GM10248 (cell line): ENCODE results near the gene PTPN9.
"Not testable (repeated sequence)": the region's sequence is repeated elsewhere in the genome, so short reads cannot be mapped to it uniquely, and the experiment has no call there.

Experiments
- CTCF ChIA-PET: fragments of 300-600 bp; sonication (Branson Sonifier 250); formaldehyde crosslinking; extraction: SDS; loops from one replicate; lab custom pipeline; 2021; ENCODE audit warnings: antibody characterized with exemption; lab: Yijun Ruan, JAX
- POLR2A ChIA-PET: fragments of 350-650 bp; sonication (Branson Sonifier 250); formaldehyde crosslinking; extraction: SDS; loops from one replicate; lab custom pipeline; 2020; ENCODE audit warnings: antibody characterized with exemption; lab: Yijun Ruan, JAX
- DNase-seq: peaks from one replicate; pipeline ENCODE4 v3.0.0; 2012; ENCODE audit errors: extremely low spot score
- TF ChIP-seq, protein P1 (sequence below): IDR thresholded peaks from 2 replicates; pipeline ENCODE4 v1.5.1; 2012; ENCODE audit warnings: mild to moderate bottlenecking, low read depth; ENCODE audit errors: extremely low read depth, missing control alignments, control extremely low read depth

PTPN9 gene

DNA sequence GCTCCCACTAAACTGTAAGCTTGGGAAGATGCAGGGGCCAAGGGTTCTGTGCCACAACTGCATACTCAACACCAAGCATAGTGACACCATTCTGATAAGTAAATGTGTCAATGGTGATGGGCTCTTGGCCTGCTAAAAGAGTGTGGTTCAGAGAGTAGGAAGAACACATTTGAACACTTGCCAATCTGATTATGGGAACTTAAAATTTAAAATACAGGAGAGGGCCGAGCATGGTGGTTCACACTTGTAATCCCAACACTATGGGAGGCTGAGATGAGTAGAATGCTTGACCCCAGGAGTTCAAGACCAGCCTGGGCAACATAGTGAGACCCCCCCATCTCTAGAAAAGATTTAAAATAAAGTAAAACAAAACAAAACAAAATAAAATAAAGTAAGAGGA lies 34.1 kb downstream of the PTPN9 start:
- ChIA-PET CTCF (interaction anchor here (3.1 to 4.3 kb wide), 2 partner anchors 8 to 13 kb away, joined by 13 to 31 read pairs; no protein-coding TSS in a partner anchor), POLR2A (no interaction called here)
- TF ChIP-seq, protein P1, sequence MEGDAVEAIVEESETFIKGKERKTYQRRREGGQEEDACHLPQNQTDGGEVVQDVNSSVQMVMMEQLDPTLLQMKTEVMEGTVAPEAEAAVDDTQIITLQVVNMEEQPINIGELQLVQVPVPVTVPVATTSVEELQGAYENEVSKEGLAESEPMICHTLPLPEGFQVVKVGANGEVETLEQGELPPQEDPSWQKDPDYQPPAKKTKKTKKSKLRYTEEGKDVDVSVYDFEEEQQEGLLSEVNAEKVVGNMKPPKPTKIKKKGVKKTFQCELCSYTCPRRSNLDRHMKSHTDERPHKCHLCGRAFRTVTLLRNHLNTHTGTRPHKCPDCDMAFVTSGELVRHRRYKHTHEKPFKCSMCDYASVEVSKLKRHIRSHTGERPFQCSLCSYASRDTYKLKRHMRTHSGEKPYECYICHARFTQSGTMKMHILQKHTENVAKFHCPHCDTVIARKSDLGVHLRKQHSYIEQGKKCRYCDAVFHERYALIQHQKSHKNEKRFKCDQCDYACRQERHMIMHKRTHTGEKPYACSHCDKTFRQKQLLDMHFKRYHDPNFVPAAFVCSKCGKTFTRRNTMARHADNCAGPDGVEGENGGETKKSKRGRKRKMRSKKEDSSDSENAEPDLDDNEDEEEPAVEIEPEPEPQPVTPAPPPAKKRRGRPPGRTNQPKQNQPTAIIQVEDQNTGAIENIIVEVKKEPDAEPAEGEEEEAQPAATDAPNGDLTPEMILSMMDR, result no peak
- DNase-seq, result no peak

DNA sequence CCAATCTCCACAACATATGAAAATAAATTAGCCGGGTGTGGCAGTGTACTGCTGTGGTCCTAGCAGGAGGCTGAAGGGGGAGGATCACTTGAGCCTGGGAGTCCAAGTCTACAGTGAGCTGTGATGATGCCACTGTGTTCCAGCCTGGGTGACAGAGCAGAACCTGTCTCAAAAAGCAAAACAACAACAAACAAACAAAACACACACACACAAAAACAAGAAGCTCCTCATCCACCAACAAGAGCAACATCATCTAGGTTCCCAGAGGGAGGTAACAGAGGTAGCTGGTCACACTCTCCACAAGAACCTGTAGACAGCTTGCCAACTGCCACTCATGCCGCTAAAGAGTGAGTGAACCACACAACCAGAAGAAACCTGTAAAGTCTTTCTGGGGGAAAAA lies 34.8 kb downstream of the PTPN9 start:
- ChIA-PET CTCF (interaction anchor here (0.7 to 4.3 kb wide), 4 partner anchors 9 to 150 kb away, joined by 3 to 31 read pairs (median 8); no protein-coding TSS in a partner anchor), POLR2A (interaction anchor here (0.5 kb wide), 1 partner anchor 49 kb away, joined by 3 read pairs; no protein-coding TSS in a partner anchor)
- TF ChIP-seq, protein P1, result no peak
- DNase-seq, result no peak

DNA sequence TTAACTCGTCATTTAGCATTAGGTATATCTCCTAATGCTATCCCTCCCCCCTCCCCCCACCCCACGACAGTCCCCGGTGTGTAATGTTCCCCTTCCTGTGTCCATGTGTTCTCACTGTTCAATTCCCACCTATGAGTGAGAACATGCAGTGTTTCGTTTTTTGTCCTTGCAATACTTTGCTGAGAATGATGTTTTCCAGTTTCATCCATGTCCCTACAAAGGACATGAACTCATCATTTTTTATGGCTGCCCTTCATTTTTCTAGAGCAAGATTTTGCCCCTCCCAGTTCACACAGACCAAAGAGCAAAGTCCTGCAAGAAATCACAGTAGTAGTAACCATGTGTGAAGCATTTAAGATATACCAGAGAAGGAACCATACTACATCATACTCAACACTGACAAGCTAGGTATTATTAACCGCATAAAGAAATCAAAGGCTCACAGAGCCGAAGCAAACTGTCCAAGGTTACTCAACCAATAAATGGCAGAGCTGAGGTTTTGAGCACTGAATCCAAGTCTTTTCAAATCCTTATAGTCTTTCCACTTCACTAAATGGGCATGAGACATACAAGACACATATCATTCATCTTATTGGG lies 36.1 kb downstream of the PTPN9 start:
- CTCF ChIA-PET, result interaction anchor here (1.1 to 4.3 kb wide), 4 partner anchors 8 to 54 kb away, joined by 3 to 31 read pairs (median 8); no protein-coding TSS in a partner anchor
- POLR2A ChIA-PET, DNase-seq: not testable (repeated sequence)

DNA sequence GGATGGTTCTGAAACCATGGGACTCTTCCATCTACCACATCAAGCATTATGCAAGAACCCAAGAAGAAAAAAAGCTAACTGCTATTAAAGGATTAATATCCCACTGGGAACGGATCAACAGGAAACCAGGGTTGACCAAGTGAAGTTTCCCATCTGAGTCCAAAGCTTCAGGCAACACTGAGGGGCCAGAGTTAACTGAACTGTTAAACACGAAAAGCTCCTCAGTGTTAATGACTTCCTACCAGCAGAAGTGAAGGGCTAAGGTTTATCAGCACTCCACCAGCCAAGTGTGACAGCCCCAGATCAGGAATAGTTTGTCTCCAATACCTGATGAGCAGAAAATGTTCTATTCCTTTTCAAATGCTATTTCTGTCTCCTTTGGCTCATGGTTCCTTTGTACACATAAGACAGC lies 36.7 kb downstream of the PTPN9 start:
- TF ChIP-seq, protein P1, result no peak
- ChIA-PET POLR2A (no interaction called here), CTCF (interaction anchor here (3.1 to 4.3 kb wide), 2 partner anchors 10 to 11 kb away, joined by 13 to 31 read pairs; no protein-coding TSS in a partner anchor)
- no peak for DNase-seq

DNA sequence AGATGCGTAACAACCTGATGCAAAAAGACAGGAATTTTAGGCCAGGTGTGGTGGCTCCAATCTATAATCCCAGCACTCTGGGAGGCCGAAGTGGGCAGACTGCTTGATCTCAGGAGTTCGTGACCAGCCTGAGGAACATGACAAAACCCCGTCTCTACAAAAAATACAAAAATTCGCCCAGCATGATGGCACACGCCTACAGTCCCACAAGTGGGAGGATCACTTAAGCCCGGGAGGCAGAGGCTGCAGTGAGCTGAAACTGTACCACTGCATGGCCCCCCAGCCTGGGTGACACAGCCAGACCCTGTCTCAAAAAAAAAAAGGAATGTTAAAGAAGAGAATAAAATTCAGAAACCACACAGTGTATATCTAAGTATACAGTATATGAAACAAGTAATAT lies 40.7 kb downstream of the PTPN9 start:
- no peak for DNase-seq
- TF ChIP-seq, protein P1, result no peak
- ChIA-PET POLR2A (no interaction called here), CTCF (no interaction called here)

DNA sequence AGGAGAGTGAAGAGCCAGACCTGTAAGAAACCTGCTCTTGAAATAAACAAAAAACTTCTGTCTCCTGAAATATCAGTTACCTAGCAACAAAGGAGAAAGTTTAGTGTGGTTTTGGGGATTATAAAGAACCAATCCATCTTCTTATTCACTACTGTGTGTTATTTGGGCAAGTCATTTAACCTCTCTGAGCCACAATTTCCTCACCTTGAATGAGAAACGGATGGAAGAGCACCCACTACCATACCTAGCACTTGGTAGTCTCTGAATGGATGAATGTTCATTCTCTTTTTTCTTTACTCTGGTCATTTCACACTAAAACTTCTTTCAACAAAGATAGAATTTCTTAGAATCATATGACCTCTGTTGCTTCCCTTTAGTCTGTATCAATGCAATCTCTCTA lies 45.2 kb downstream of the PTPN9 start:
- ChIA-PET CTCF (interaction anchor here (0.8 to 3.5 kb wide), 4 partner anchors 9 to 26 kb away, joined by 3 to 31 read pairs (median 12); no protein-coding TSS in a partner anchor), POLR2A (no interaction called here)
- no peak for DNase-seq
- TF ChIP-seq, protein P1, result no peak
